ENCODE measurements around the gene P3H2.

The P3H2 gene

DNA sequence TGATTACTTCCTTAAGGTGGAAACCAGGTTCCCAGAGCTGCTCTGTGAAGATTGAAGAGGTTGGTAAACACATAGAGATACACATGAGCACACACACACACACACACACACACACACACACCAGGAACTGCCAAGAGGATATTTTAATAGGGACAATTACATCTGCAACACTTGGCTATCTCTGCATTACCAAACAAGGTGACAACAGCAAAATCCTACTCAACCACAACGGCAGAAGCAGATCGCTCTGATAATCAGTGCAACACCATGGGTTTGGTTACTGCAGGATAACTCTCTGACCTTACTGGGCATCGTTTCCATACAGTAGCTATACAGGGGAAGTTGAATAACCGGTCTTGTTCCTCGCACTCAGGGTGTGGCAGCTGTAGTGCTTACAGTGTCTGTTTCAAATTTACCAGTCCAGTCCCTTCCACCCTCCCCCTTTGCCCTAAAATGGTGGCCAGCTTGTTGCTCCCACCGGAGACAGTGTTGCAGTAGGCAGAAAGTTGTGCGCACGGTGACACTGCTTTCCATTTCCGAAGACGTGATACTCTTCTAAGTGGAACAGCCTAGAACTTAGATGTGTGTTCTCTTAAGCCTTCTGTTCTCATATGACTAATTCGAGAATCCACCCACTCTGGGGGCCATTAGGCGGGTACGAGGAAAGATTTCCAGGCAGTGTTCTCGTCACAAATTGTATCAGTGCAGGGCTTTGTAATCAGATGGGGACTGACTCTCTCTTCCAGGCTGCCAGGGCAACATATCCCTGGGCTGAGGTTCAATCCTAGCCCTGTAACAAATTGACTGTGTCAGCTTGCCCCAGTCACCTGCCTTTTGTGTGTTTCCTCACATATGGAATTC lies 176.2 kb downstream of the P3H2 start:
- TF ChIP-seq EZH2 (IDR thresholded peaks at IDR 0.05; ENCODE audit: borderline replicate concordance, low read depth, low read length, severe bottlenecking), result no peak
- TF ChIP-seq, protein P1, sequence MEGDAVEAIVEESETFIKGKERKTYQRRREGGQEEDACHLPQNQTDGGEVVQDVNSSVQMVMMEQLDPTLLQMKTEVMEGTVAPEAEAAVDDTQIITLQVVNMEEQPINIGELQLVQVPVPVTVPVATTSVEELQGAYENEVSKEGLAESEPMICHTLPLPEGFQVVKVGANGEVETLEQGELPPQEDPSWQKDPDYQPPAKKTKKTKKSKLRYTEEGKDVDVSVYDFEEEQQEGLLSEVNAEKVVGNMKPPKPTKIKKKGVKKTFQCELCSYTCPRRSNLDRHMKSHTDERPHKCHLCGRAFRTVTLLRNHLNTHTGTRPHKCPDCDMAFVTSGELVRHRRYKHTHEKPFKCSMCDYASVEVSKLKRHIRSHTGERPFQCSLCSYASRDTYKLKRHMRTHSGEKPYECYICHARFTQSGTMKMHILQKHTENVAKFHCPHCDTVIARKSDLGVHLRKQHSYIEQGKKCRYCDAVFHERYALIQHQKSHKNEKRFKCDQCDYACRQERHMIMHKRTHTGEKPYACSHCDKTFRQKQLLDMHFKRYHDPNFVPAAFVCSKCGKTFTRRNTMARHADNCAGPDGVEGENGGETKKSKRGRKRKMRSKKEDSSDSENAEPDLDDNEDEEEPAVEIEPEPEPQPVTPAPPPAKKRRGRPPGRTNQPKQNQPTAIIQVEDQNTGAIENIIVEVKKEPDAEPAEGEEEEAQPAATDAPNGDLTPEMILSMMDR (IDR thresholded peaks at IDR 0.05; ENCODE audit: borderline replicate concordance, extremely low read depth, low read length, poor library complexity, severe bottlenecking), result no peak
- Histone ChIP-seq H3K9me3 (ENCODE audit: insufficient read depth, low read length, severe bottlenecking) (no peaks in the 10 kb centered on the region), H3K4me2 (ENCODE audit: insufficient read depth, low read length) (no peak overlapping the region), H3K27ac (ENCODE audit: low read length) (no peak overlapping the region), H3K4me3 (ENCODE audit: low read depth in 1 of 2, low read length in 2 of 2) (no peak overlapping the region), H3K27me3 (ENCODE audit: insufficient read depth, low read length, poor library complexity) (no peaks in the 10 kb centered on the region), H3K36me3 (ENCODE audit: insufficient read depth, low read length) (no peaks in the 10 kb centered on the region), H4K20me1 (ENCODE audit: insufficient read depth, low read length) (no peaks in the 10 kb centered on the region), H3K9ac (ENCODE audit: low read depth, low read length) (no peak overlapping the region), H3K79me2 (ENCODE audit: insufficient read depth, low read length) (no peaks in the 10 kb centered on the region), H3K4me1 (ENCODE audit: insufficient read depth, low read length) (no peaks in the 10 kb centered on the region), H2AFZ (ENCODE audit: low read depth, low read length) (no peak overlapping the region)
- ATAC-seq (ENCODE audit: insufficient read depth, low read depth), result no peak
- no peak for DNase-seq

GRCh38 chr3:189942948-189943347 lies 177.7 kb downstream of the P3H2 start:
- H3K27me3 ChIP-seq (ENCODE audit: insufficient read depth, low read length, poor library complexity), result no peaks in the 10 kb centered on the region
- TF ChIP-seq, protein P1 (IDR thresholded peaks at IDR 0.05; ENCODE audit: borderline replicate concordance, extremely low read depth, low read length, poor library complexity, severe bottlenecking), result no peak
- TF ChIP-seq EZH2 (IDR thresholded peaks at IDR 0.05; ENCODE audit: borderline replicate concordance, low read depth, low read length, severe bottlenecking), result no peak
- H4K20me1 ChIP-seq (ENCODE audit: insufficient read depth, low read length), result no peaks in the 10 kb centered on the region
- no peak overlapping the region for H3K27ac ChIP-seq (ENCODE audit: low read length)
- H3K9me3 ChIP-seq (ENCODE audit: insufficient read depth, low read length, severe bottlenecking), result no peaks in the 10 kb centered on the region
- no peak for DNase-seq
- H3K36me3 ChIP-seq (ENCODE audit: insufficient read depth, low read length), result no peaks in the 10 kb centered on the region
- no peaks in the 10 kb centered on the region for H3K4me1 ChIP-seq (ENCODE audit: insufficient read depth, low read length)
- no peaks in the 10 kb centered on the region for H3K79me2 ChIP-seq (ENCODE audit: insufficient read depth, low read length)
- no peak overlapping the region for H3K4me3 ChIP-seq (ENCODE audit: low read depth in 1 of 2, low read length in 2 of 2)
- no peak overlapping the region for H2AFZ ChIP-seq (ENCODE audit: low read depth, low read length)
- ATAC-seq (ENCODE audit: insufficient read depth, low read depth), result no peak
- no peak overlapping the region for H3K4me2 ChIP-seq (ENCODE audit: insufficient read depth, low read length)
- no peak overlapping the region for H3K9ac ChIP-seq (ENCODE audit: low read depth, low read length)

- Histone ChIP-seq H3K27ac (ENCODE audit: low read length) (no peak overlapping the region), H3K4me3 (ENCODE audit: low read depth in 1 of 2, low read length in 2 of 2) (no peak overlapping the region), H3K9me3 (ENCODE audit: insufficient read depth, low read length, severe bottlenecking) (no peaks in the 10 kb centered on the region), H3K27me3 (ENCODE audit: insufficient read depth, low read length, poor library complexity) (no peaks in the 10 kb centered on the region), H4K20me1 (ENCODE audit: insufficient read depth, low read length) (no peaks in the 10 kb centered on the region), H2AFZ (ENCODE audit: low read depth, low read length) (no peak overlapping the region), H3K4me2 (ENCODE audit: insufficient read depth, low read length) (no peak overlapping the region), H3K9ac (ENCODE audit: low read depth, low read length) (no peak overlapping the region), H3K4me1 (ENCODE audit: insufficient read depth, low read length) (no peaks in the 10 kb centered on the region), H3K36me3 (ENCODE audit: insufficient read depth, low read length) (no peaks in the 10 kb centered on the region), H3K79me2 (ENCODE audit: insufficient read depth, low read length) (no peaks in the 10 kb centered on the region)
- ATAC-seq (ENCODE audit: insufficient read depth, low read depth) (no peak), DNase-seq (no peak)
- no peak for TF ChIP-seq EZH2 (IDR thresholded peaks at IDR 0.05; ENCODE audit: borderline replicate concordance, low read depth, low read length, severe bottlenecking)
Observed at GRCh38 chr3:189941679-189942078, 179.0 kb downstream of the P3H2 start.

- TF ChIP-seq, protein P1 (IDR thresholded peaks at IDR 0.05; ENCODE audit: borderline replicate concordance, extremely low read depth, low read length, poor library complexity, severe bottlenecking), result no peak
- TF ChIP-seq EZH2 (IDR thresholded peaks at IDR 0.05; ENCODE audit: borderline replicate concordance, low read depth, low read length, severe bottlenecking), result no peak
- Histone ChIP-seq H3K9me3 (ENCODE audit: insufficient read depth, low read length, severe bottlenecking) (no peaks in the 10 kb centered on the region), H3K79me2 (ENCODE audit: insufficient read depth, low read length) (no peaks in the 10 kb centered on the region), H3K27me3 (ENCODE audit: insufficient read depth, low read length, poor library complexity) (no peaks in the 10 kb centered on the region), H3K4me2 (ENCODE audit: insufficient read depth, low read length) (no peak overlapping the region), H3K36me3 (ENCODE audit: insufficient read depth, low read length) (no peaks in the 10 kb centered on the region), H3K9ac (ENCODE audit: low read depth, low read length) (no peak overlapping the region), H3K4me3 (ENCODE audit: low read depth in 1 of 2, low read length in 2 of 2) (no peak overlapping the region), H3K4me1 (ENCODE audit: insufficient read depth, low read length) (no peaks in the 10 kb centered on the region), H3K27ac (ENCODE audit: low read length) (no peak overlapping the region), H2AFZ (ENCODE audit: low read depth, low read length) (no peak overlapping the region), H4K20me1 (ENCODE audit: insufficient read depth, low read length) (no peaks in the 10 kb centered on the region)
- DNase-seq (no peak), ATAC-seq (ENCODE audit: insufficient read depth, low read depth) (no peak)
Observed at GRCh38 chr3:189941125-189941524, 179.6 kb downstream of the P3H2 start.
